Lung (tissue), 12 donors: ENCODE data around the gene POFUT1. TPM values are rescaled to one million over a fixed set of nuclear protein-coding genes. Genes with fewer than 3 reads are reported as not detected.
"Not testable (repeated sequence)": the region's sequence is repeated elsewhere in the genome, so short reads cannot be mapped to it uniquely, and the experiment has no call there.

Source experiments
- ATAC-seq: fragments of 200-7000 bp; cut with Tn5 transposase; one replicate; pipeline ENCODE4 v1.9.1; 2020; ENCODE audit warnings: moderate number of reproducible peaks; ENCODE audit not compliant: insufficient read depth, low FRiP score
- DNase-seq, 3 donors: peaks; one replicate each; pipeline ENCODE4 v3.0.0-alpha.2; 2013 to 2017
- H3K27ac ChIP-seq, 2 donors: one replicate each; pipeline ENCODE4 v1.5.1; 2013; ENCODE audit warnings: mild to moderate bottlenecking in 2 of 2, moderate library complexity in 2 of 2, control low read depth in 1 of 2, inconsistent platforms in 1 of 2, low read depth in 1 of 2, low read length in 1 of 2
- H3K27me3 ChIP-seq, 3 donors: one replicate each; pipeline ENCODE4 v1.5.1; 2013; ENCODE audit warnings: low read length in 2 of 3; ENCODE audit not compliant: control insufficient read depth in 3 of 3, insufficient read depth in 3 of 3
- H3K36me3 ChIP-seq, 4 donors: one replicate each; pipeline ENCODE4 v1.5.1; 2013; ENCODE audit warnings: low read length in 4 of 4, mild to moderate bottlenecking in 1 of 4, moderate library complexity in 1 of 4; ENCODE audit not compliant: control insufficient read depth in 4 of 4, insufficient read depth in 4 of 4
- H3K4me1 ChIP-seq, 5 donors: one replicate each; pipeline ENCODE4 v1.5.1; 2013; ENCODE audit warnings: low read length in 5 of 5, mild to moderate bottlenecking in 2 of 5, moderate library complexity in 1 of 5; ENCODE audit not compliant: control insufficient read depth in 5 of 5, insufficient read depth in 5 of 5
- H3K4me3 ChIP-seq: one replicate; pipeline ENCODE4 v1.5.1; 2013; ENCODE audit warnings: mild to moderate bottlenecking, control low read depth, moderate library complexity
- H3K9ac ChIP-seq, 2 donors: one replicate each; pipeline ENCODE4 v1.5.1; 2013; ENCODE audit warnings: low read length in 2 of 2, control low read depth in 1 of 2; ENCODE audit not compliant: insufficient read depth in 1 of 2
- H3K9me3 ChIP-seq, 4 donors: one replicate each; pipeline ENCODE4 v1.5.1; 2013; ENCODE audit warnings: low read length in 3 of 4, mild to moderate bottlenecking in 1 of 4, moderate library complexity in 1 of 4; ENCODE audit not compliant: control insufficient read depth in 4 of 4, insufficient read depth in 3 of 4
- WGBS, 2 donors: extraction: QIAGEN DNeasy Blood & Tissue Kit; methylation state at CpG; one replicate each; pipeline ENCODE4 v1.1.7; 2013; 5-methylcytosine and 5-hydroxymethylcytosine counted together
- polyA plus RNA-seq, 2 donors: library from polyadenylated mRNA; stranded (reverse); fragments of 200-250 nt; gene quantifications; one replicate each; pipeline ENCODE4 v1.2.1, GENCODE V29; 2013
- total RNA-seq, 2 donors: library from RNA; depleted of rRNA in 1 of 2; stranded (reverse); fragments of >200 nt in 1 of 2; gene quantifications; one replicate each; pipeline ENCODE4 v1.2.1, GENCODE V29; 2014 to 2021
- TF ChIP-seq, protein P1 (sequence below): IDR thresholded peaks from 2 replicates; pipeline ENCODE4 v1.5.1; 2012; ENCODE audit warnings: mild to moderate bottlenecking; ENCODE audit errors: control extremely low read depth, extremely low read depth
- donor health status: control.
- donor health status: control.
- donor health status: Bipolar disorder and iron deficiency.
- donor health status: healthy.
- donor health status: DM: yes; HTN: yes; CAD: no.

The POFUT1 gene
- total and polyA plus RNA-seq, 4 donors = 9.0 to 37.1 (median 21.7) TPM

GRCh38 chr20:32248043-32248442 lies 40.4 kb downstream of the POFUT1 start:
- Histone ChIP-seq H3K9ac (no peak overlapping the region), H3K4me1 (no peaks in the 10 kb centered on the region), H3K27ac (no peak overlapping the region), H3K36me3 (no peaks in the 10 kb centered on the region), H3K4me3 (no peak overlapping the region), H3K9me3 (no peaks in the 10 kb centered on the region), H3K27me3 (no peaks in the 10 kb centered on the region)
- 72 to 79% methylated on average over 5 of the region's 5 CpGs for WGBS, 2 donors
- TF ChIP-seq, protein P1, sequence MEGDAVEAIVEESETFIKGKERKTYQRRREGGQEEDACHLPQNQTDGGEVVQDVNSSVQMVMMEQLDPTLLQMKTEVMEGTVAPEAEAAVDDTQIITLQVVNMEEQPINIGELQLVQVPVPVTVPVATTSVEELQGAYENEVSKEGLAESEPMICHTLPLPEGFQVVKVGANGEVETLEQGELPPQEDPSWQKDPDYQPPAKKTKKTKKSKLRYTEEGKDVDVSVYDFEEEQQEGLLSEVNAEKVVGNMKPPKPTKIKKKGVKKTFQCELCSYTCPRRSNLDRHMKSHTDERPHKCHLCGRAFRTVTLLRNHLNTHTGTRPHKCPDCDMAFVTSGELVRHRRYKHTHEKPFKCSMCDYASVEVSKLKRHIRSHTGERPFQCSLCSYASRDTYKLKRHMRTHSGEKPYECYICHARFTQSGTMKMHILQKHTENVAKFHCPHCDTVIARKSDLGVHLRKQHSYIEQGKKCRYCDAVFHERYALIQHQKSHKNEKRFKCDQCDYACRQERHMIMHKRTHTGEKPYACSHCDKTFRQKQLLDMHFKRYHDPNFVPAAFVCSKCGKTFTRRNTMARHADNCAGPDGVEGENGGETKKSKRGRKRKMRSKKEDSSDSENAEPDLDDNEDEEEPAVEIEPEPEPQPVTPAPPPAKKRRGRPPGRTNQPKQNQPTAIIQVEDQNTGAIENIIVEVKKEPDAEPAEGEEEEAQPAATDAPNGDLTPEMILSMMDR = no peak
- ATAC-seq = no peak
- DNase-seq = no peak

DNA sequence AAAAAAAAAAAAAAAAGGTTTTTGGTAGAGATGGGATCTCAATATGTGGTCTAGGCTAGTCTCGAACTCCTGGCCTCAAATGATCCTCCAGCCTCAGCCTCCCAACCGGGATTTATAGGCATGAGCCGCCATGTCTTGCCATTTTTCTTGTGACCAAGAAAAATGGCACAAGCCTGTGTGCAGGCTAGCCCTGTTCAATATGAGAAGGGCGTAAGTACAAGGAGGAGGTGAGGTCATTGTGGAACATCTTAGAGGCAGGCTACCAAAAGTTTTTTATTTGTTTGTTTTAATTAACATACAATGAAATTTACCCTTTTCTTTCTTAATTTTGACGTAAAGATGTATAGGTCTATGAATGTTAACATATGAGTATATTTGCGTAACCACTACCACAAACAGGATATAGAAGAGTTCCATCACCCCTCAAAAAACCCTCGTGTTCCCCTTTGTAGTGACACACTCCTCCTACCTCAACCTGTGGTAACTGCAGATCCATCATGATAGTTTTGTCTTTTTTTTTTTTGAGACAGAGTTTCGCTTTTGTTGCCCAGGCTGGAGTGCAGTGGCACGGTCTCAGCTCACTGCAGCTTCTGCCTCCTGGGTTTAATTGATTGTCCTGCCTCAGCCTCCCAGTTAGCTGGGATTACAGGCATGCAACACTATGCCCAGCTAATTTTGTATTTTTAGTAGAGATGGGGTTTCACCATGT lies 41.5 kb downstream of the POFUT1 start:
- peaks cover 0 to 2% (median 0%) of the 10 kb centered on the region in 4 donors for H3K9me3 ChIP-seq
- no peaks in the 10 kb centered on the region for H3K27me3 ChIP-seq
- H3K36me3 ChIP-seq = no peaks in the 10 kb centered on the region
- no peak overlapping the region for H3K4me3 ChIP-seq
- H3K27ac ChIP-seq = no peak overlapping the region
- H3K4me1 ChIP-seq = no peaks in the 10 kb centered on the region
- ATAC-seq (no peak), DNase-seq (no peak)
- no peak overlapping the region for H3K9ac ChIP-seq
- 56 to 74% methylated on average over 9 of the region's 9 CpGs for WGBS, 2 donors
- TF ChIP-seq, protein P1 = no peak

DNA sequence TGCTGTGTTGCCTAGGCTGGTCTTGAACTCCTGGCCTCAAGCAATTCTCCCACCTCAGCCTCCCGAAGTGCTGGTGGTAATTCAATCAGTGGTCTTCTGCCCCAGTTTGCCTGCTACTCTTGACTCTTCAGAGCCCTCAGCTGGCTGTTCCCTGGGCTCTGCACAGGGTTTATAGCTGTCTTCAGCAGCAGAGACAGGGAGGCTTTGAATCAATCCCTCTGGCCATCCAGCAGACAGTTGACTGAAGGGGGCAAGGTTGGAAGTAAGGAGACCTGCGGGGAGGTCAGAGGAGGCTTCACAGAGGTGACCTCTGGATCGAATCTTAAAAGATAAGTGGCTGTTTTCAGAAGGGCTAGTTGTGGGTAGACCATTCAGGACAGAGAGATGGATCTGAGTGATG lies 43.8 kb downstream of the POFUT1 start:
- Histone ChIP-seq H3K4me3 (no peak overlapping the region), H3K9me3 (peaks cover 0 to 2% (median 0%) of the 10 kb centered on the region in 4 donors), H3K27ac (no peak overlapping the region), H3K9ac (no peak overlapping the region), H3K27me3 (no peaks in the 10 kb centered on the region), H3K4me1 (no peaks in the 10 kb centered on the region), H3K36me3 (no peaks in the 10 kb centered on the region)
- DNase-seq (no peak), ATAC-seq (no peak)
- WGBS, 2 donors = 67 to 76% methylated on average over 3 of the region's 3 CpGs
- TF ChIP-seq, protein P1 = no peak

GRCh38 chr20:32252189-32252588 lies 44.5 kb downstream of the POFUT1 start:
- Histone ChIP-seq H3K9me3 (peaks cover 0 to 2% (median 0%) of the 10 kb centered on the region in 4 donors), H3K9ac (no peak overlapping the region), H3K27ac (no peak overlapping the region), H3K27me3 (no peaks in the 10 kb centered on the region), H3K36me3 (no peaks in the 10 kb centered on the region), H3K4me1 (no peaks in the 10 kb centered on the region), H3K4me3 (no peak overlapping the region)
- TF ChIP-seq, protein P1 = no peak
- no peak for ATAC-seq
- 87 to 96% methylated on average over 6 of the region's 6 CpGs for WGBS, 2 donors
- DNase-seq = no peak

GRCh38 chr20:32260973-32261372 lies 53.3 kb downstream of the POFUT1 start:
- not testable (repeated sequence) for ATAC-seq, H3K4me1 ChIP-seq, H3K36me3 ChIP-seq, H3K4me3 ChIP-seq, H3K27me3 ChIP-seq, H3K9me3 ChIP-seq, H3K9ac ChIP-seq, DNase-seq, H3K27ac ChIP-seq
- 90 to 97% methylated on average over 10 of the region's 10 CpGs for WGBS, 2 donors
